SK-N-SH (cell line): ENCODE results near the gene OSBPL9.

ENCODE experiments used
- CTCF ChIP-seq: fragments of 200-600 bp; sonication (generic); IDR thresholded peaks from 2 replicates; pipeline ENCODE4 v1.6.1; 2017; ENCODE audit warnings: antibody characterized with exemption, mild to moderate bottlenecking, moderate library complexity
- EP300 ChIP-seq, 2 experiments: IDR thresholded peaks; 2 replicates each; pipeline versions ENCODE4 v1.4.0 to v1.6.1; 2012; ENCODE audit warnings: borderline replicate concordance in 1 of 2, low read depth in 1 of 2, low read length in 1 of 2
- EZH2phosphoT487 ChIP-seq: fragments of 200-600 bp; sonication (generic); IDR thresholded peaks from 2 replicates; pipeline ENCODE4 v1.6.1; 2017; ENCODE audit warnings: low read depth, mixed run types, mild to moderate bottlenecking, antibody characterized with exemption, moderate library complexity, borderline replicate concordance
- POLR2AphosphoS5 ChIP-seq: IDR thresholded peaks from 2 replicates; pipeline ENCODE4 v1.6.1; 2012; ENCODE audit warnings: low read depth, low read length
- SIN3A ChIP-seq: IDR thresholded peaks from 2 replicates; pipeline ENCODE4 v1.6.1; 2012; ENCODE audit warnings: low read depth, mild to moderate bottlenecking, low read length, moderate library complexity, borderline replicate concordance
- SMC3 ChIP-seq: IDR thresholded peaks from 2 replicates; pipeline ENCODE4 v1.6.1; 2012; ENCODE audit warnings: low read depth, low read length, improper control_type of control experiment
- USF1 ChIP-seq: IDR thresholded peaks from 2 replicates; pipeline ENCODE4 v1.4.0; 2012; ENCODE audit warnings: low read depth, borderline replicate concordance
- TF ChIP-seq, protein P1 (sequence below): IDR thresholded peaks from 2 replicates; pipeline ENCODE4; 2012
- TF ChIP-seq, protein P2 (sequence below): IDR thresholded peaks from 2 replicates; pipeline ENCODE4 v1.6.1; 2012; ENCODE audit warnings: mild to moderate bottlenecking, low read depth, low read length, moderate library complexity

DNA sequence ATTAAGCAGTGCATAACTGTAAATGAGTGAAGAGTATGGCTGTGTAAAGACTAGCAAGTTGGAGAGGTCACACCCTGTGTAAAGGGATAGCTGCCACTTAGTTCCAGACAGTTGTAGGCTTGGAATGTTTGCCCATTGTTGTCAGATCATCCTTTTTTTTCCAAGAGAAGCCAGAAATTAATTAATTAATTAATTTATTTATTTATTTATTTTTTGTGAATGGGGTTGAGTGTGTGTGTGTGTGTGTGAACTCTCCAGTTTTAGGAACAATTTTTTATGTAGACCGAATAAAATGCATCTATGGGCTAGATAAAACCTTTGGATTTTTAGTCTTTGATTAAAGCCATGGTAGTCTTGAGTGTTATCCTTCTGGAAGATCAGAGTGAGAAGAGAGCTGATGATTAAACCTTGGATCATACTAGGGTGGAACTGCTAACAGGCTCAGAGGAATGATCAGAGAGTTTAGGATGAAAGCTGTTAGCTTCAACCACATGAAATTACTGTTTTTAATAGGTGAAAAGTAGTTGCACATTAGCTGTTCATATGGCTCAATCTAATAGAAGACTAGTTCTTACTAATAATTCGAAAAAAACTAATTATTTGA, 58.4 kb downstream of the OSBPL9 start:
- TF ChIP-seq, protein P1, sequence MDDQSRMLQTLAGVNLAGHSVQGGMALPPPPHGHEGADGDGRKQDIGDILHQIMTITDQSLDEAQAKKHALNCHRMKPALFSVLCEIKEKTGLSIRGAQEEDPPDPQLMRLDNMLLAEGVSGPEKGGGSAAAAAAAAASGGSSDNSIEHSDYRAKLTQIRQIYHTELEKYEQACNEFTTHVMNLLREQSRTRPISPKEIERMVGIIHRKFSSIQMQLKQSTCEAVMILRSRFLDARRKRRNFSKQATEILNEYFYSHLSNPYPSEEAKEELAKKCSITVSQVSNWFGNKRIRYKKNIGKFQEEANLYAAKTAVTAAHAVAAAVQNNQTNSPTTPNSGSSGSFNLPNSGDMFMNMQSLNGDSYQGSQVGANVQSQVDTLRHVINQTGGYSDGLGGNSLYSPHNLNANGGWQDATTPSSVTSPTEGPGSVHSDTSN = no peak
- TF ChIP-seq CTCF = no peak
- TF ChIP-seq, protein P2, sequence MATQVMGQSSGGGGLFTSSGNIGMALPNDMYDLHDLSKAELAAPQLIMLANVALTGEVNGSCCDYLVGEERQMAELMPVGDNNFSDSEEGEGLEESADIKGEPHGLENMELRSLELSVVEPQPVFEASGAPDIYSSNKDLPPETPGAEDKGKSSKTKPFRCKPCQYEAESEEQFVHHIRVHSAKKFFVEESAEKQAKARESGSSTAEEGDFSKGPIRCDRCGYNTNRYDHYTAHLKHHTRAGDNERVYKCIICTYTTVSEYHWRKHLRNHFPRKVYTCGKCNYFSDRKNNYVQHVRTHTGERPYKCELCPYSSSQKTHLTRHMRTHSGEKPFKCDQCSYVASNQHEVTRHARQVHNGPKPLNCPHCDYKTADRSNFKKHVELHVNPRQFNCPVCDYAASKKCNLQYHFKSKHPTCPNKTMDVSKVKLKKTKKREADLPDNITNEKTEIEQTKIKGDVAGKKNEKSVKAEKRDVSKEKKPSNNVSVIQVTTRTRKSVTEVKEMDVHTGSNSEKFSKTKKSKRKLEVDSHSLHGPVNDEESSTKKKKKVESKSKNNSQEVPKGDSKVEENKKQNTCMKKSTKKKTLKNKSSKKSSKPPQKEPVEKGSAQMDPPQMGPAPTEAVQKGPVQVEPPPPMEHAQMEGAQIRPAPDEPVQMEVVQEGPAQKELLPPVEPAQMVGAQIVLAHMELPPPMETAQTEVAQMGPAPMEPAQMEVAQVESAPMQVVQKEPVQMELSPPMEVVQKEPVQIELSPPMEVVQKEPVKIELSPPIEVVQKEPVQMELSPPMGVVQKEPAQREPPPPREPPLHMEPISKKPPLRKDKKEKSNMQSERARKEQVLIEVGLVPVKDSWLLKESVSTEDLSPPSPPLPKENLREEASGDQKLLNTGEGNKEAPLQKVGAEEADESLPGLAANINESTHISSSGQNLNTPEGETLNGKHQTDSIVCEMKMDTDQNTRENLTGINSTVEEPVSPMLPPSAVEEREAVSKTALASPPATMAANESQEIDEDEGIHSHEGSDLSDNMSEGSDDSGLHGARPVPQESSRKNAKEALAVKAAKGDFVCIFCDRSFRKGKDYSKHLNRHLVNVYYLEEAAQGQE = no peak
- no peak for TF ChIP-seq POLR2AphosphoS5
- TF ChIP-seq USF1 = no peak
- TF ChIP-seq EP300 (IDR thresholded peaks at IDR 0.05; ENCODE audit: borderline replicate concordance in 1 of 2, low read depth in 1 of 2, low read length in 1 of 2) = no peak
- TF ChIP-seq EZH2phosphoT487 = no peak
- TF ChIP-seq SIN3A = no peak
- TF ChIP-seq SMC3 = no peak
